Glutamatergic neuron (in vitro differentiated cells): Measurements from ENCODE around the gene UNC93A. TPM values are rescaled to one million over a fixed set of nuclear protein-coding genes. Genes with fewer than 3 reads are reported as not detected.
"Not testable (repeated sequence)": the region's sequence is repeated elsewhere in the genome, so short reads cannot be mapped to it uniquely, and the experiment has no call there.

Experiments
- DNase-seq: peaks from one replicate; pipeline ENCODE4 v3.0.0; 2022
- H3K27ac Mint-ChIP-seq: one replicate; pipeline ENCODE4 v1.8.0; 2020; ENCODE audit warnings: mild to moderate bottlenecking, mixed read lengths, inconsistent platforms; ENCODE audit not compliant: unreplicated experiment
- H3K27me3 Mint-ChIP-seq: one replicate; pipeline ENCODE4 v1.8.0; 2020; ENCODE audit warnings: mild to moderate bottlenecking, moderate library complexity, mixed read lengths, inconsistent platforms; ENCODE audit not compliant: unreplicated experiment
- H3K36me3 Mint-ChIP-seq: one replicate; pipeline ENCODE4 v1.8.0; 2020; ENCODE audit warnings: mild to moderate bottlenecking, mixed read lengths, inconsistent platforms; ENCODE audit not compliant: unreplicated experiment
- H3K4me1 Mint-ChIP-seq: one replicate; pipeline ENCODE4 v1.8.0; 2020; ENCODE audit warnings: mild to moderate bottlenecking, low read depth, mixed read lengths, inconsistent platforms; ENCODE audit not compliant: unreplicated experiment
- H3K4me3 Mint-ChIP-seq: one replicate; pipeline ENCODE4 v1.8.0; 2020; ENCODE audit warnings: mild to moderate bottlenecking, mixed read lengths, inconsistent platforms; ENCODE audit not compliant: unreplicated experiment
- H3K9me3 Mint-ChIP-seq: one replicate; pipeline ENCODE4 v1.8.0; 2020; ENCODE audit warnings: mild to moderate bottlenecking, moderate library complexity, mixed read lengths, inconsistent platforms; ENCODE audit not compliant: unreplicated experiment
- total RNA-seq: library from RNA; stranded (reverse); fragmentation: NEBNext Ultra II Directional; extraction: Animal tissue kit (Norgen Biotek cat#: 25700); gene quantifications from one replicate; pipeline ENCODE4 v1.2.1, GENCODE V29; 2021; ENCODE audit not compliant: unreplicated experiment
- TF ChIP-seq, protein P1 (sequence below): fragments of 200-600 bp; sonication (generic); IDR thresholded peaks from one replicate; pipeline ENCODE4 v1.5.0; 2021; ENCODE audit not compliant: partially characterized antibody, unreplicated experiment

Gene UNC93A
- total RNA-seq, 1 donor from 2014 or later: not detected

DNA sequence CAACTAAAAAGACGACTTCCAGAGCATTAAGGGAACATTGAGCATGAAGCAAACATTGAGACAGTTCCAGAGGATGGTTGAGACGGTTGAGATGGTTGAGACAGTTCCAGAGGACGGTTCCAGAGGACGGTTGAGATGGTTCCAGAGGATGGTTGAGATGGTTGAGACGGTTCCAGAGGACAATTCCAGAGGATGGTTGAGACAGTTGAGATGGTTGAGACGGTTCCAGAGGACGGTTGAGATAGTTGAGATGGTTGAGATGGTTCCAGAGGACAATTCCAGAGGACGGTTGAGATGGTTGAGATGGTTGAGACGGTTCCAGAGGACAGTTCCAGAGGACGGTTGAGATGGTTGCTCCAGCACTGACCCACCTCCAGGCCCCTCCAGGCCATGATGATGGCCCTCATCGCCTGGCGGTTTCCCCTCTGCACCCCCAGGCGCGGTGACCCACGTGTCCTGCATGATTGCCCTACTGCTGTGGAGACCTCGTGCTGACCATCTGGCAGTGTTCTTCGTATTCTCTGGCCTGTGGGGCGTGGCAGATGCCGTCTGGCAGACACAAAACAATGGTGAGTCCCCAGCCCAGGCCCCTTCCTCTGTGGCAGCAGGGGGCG lies 16.3 kb downstream of the UNC93A start:
- no peak for DNase-seq
- H3K9me3 Mint-ChIP-seq: peaks cover 2% of the 10 kb centered on the region
- peaks cover 9% of the 10 kb centered on the region for H3K4me1 Mint-ChIP-seq
- peak overlapping the region; percentile 5 for H3K4me3 Mint-ChIP-seq
- no peak overlapping the region for H3K27ac Mint-ChIP-seq
- TF ChIP-seq, protein P1, sequence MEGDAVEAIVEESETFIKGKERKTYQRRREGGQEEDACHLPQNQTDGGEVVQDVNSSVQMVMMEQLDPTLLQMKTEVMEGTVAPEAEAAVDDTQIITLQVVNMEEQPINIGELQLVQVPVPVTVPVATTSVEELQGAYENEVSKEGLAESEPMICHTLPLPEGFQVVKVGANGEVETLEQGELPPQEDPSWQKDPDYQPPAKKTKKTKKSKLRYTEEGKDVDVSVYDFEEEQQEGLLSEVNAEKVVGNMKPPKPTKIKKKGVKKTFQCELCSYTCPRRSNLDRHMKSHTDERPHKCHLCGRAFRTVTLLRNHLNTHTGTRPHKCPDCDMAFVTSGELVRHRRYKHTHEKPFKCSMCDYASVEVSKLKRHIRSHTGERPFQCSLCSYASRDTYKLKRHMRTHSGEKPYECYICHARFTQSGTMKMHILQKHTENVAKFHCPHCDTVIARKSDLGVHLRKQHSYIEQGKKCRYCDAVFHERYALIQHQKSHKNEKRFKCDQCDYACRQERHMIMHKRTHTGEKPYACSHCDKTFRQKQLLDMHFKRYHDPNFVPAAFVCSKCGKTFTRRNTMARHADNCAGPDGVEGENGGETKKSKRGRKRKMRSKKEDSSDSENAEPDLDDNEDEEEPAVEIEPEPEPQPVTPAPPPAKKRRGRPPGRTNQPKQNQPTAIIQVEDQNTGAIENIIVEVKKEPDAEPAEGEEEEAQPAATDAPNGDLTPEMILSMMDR: no peak
- H3K27me3 Mint-ChIP-seq: peaks cover 1% of the 10 kb centered on the region
- H3K36me3 Mint-ChIP-seq: peaks cover 6% of the 10 kb centered on the region

DNA sequence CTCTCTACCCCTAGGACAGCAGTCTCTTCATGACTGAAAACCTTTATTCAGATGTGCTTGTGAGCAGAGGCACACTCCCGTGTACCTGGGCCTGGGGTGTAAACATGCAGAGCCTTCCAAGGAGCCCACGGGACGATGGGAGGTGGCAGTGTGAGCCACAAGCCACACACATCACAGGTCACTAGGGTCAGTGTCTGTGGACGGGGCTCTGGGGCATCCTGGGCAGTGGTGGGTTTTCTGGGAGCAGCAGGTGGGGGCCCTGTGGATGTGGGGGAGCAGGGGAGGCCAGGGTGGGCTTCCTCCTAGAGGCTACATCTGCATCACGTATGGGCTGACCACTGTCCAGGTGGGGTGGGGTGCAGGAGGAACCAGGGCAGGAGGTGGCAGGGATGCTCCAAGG lies 17.1 kb downstream of the UNC93A start:
- Mint-ChIP-seq H3K27me3 (peaks cover 1% of the 10 kb centered on the region), H3K4me1 (peaks cover 9% of the 10 kb centered on the region), H3K9me3 (peaks cover 3% of the 10 kb centered on the region), H3K36me3 (peaks cover 6% of the 10 kb centered on the region), H3K27ac (no peak overlapping the region), H3K4me3 (no peak overlapping the region)
- TF ChIP-seq, protein P1: no peak
- no peak for DNase-seq

DNA sequence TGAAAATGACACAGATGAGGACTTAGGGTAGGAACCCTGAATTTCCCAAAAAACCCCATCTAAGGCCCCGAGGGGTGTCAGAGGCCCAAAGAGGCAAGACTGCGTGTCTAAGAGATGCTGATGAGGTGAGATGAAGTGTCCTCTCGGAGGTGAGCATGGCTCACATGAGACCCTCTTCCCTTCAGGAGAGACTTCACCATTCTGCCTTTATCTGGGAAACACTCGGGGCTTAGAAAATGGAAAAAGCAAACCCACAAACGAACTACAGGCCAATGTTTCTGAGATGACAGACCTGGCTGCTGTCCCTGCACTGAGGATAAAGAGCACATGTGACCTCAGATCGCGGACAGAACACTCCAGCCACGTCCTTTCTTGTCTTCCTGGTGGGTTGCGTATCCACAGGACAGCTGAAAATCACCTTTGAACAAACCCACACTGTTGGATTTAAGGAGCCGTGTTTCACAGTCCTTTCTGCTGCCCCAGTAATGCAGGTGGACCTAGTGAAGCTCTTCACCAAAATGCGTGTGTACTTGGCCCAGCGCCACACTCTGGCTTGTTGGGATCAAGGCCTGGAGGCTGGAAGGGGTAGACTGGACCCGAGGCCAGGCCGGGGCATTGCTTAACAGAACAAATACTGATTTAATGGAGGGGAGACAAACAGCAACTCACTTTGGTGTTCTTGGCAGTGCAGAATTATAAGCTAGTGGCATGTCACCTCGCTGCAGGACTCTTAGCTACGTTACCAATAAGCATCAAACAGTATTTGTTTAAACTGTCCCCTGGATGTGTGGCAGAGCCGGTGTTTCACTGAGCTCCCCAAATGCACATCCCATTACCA lies 18.5 kb downstream of the UNC93A start:
- not testable (repeated sequence) for H3K4me1 Mint-ChIP-seq, H3K9me3 Mint-ChIP-seq, H3K27me3 Mint-ChIP-seq, DNase-seq, H3K27ac Mint-ChIP-seq, H3K36me3 Mint-ChIP-seq, H3K4me3 Mint-ChIP-seq

DNA sequence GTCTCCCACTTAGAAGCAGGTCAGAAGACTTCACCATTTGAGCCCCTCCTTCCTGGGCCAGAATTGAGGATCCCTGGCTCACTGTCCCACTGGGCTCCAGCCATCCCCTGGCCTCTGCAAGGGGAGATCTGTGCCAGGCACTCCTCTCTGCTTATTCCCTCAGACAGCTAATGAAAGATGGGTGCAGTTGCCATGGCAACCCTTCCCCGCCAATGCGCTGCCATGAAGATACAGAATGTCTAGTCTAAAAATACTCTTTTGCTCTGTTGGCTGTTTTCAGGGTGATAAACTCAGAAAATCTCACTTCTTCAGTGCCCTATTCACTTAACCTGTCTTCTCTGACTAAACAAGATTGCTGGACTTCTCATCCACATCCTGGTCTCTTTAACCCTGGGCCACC lies 20.2 kb downstream of the UNC93A start:
- TF ChIP-seq, protein P1: no peak
- H3K27ac Mint-ChIP-seq: no peak overlapping the region
- no peak for DNase-seq
- H3K36me3 Mint-ChIP-seq: peaks cover 11% of the 10 kb centered on the region
- peaks cover 3% of the 10 kb centered on the region for H3K9me3 Mint-ChIP-seq
- peaks cover 13% of the 10 kb centered on the region for H3K4me1 Mint-ChIP-seq
- no peak overlapping the region for H3K4me3 Mint-ChIP-seq
- H3K27me3 Mint-ChIP-seq: peaks cover 3% of the 10 kb centered on the region

DNA sequence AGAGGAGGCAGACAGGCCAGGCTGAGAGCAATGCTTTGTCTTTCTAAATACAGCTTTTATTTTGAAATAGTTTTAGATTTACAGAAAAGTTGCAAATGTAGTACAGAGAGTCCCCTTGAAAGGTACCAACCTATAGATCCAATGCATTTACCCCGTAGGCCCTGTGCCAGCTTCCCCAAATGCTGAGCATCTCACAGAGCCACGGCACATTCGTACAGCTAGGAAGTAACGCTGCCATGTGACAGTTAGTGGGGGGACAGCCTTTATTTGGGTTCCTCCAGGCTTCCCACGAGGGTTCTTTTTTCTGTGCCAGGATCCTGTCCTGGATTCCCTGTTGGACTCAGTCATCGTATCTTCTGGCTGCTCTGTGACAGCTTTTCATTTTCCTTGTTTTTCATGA lies 20.6 kb downstream of the UNC93A start:
- not testable (repeated sequence) for H3K4me3 Mint-ChIP-seq, H3K27me3 Mint-ChIP-seq, DNase-seq, H3K27ac Mint-ChIP-seq, H3K9me3 Mint-ChIP-seq
- Mint-ChIP-seq H3K4me1 (peaks cover 13% of the 10 kb centered on the region), H3K36me3 (peaks cover 11% of the 10 kb centered on the region)
